OCI-LY1 (cell line): ENCODE results near the gene PHLPP1.

ENCODE experiments used
- H2AFZ ChIP-seq: fragments of 200-600 bp; sonication (generic), shearing (Covaris generic); 2 replicates; pipeline ENCODE4 v1.6.0; 2014; ENCODE audit warnings: antibody characterized with exemption, mild to moderate bottlenecking, low read length
- H3F3A ChIP-seq: fragments of 200-600 bp; sonication (generic), shearing (Covaris generic); 2 replicates; pipeline ENCODE4 v1.6.0; 2014; ENCODE audit warnings: mild to moderate bottlenecking, antibody characterized with exemption, low read length, moderate library complexity; ENCODE audit not compliant: insufficient read depth
- H3K27ac ChIP-seq: fragments of 200-600 bp; sonication (generic); 2 replicates; pipeline ENCODE4 v1.5.1; 2014; ENCODE audit warnings: low read length, mixed run types, mild to moderate bottlenecking, low read depth; ENCODE audit not compliant: poor library complexity, severe bottlenecking
- H3K27me3 ChIP-seq: fragments of 200-600 bp; sonication (generic); 2 replicates; pipeline ENCODE4 v1.6.0; 2014; ENCODE audit warnings: antibody characterized with exemption, mild to moderate bottlenecking, low read length, moderate library complexity; ENCODE audit not compliant: insufficient read depth
- H3K36me3 ChIP-seq: fragments of 200-600 bp; sonication (generic); 2 replicates; pipeline ENCODE4 v1.6.1; 2014; ENCODE audit warnings: mild to moderate bottlenecking, antibody characterized with exemption, low read length, moderate library complexity, mixed read lengths; ENCODE audit not compliant: insufficient read depth
- H3K4me1 ChIP-seq: fragments of 200-600 bp; sonication (generic); 2 replicates; pipeline ENCODE4 v1.5.1; 2014; ENCODE audit warnings: mild to moderate bottlenecking, low read length, moderate library complexity; ENCODE audit not compliant: insufficient read depth, severe bottlenecking
- H3K4me2 ChIP-seq: fragments of 200-600 bp; sonication (generic), shearing (Covaris generic); 2 replicates; pipeline ENCODE4 v1.6.1; 2014; ENCODE audit warnings: low read length
- H3K4me3 ChIP-seq: fragments of 200-600 bp; sonication (generic); 2 replicates; pipeline ENCODE4 v1.5.1; 2014; ENCODE audit warnings: low read length, low read depth, mild to moderate bottlenecking, mixed read lengths; ENCODE audit not compliant: poor library complexity, severe bottlenecking
- H3K79me2 ChIP-seq: fragments of 200-600 bp; shearing (Covaris generic); 2 replicates; pipeline ENCODE4 v1.6.1; 2016; ENCODE audit warnings: mixed run types, low read length, mixed read lengths; ENCODE audit not compliant: insufficient read depth
- H3K9ac ChIP-seq: fragments of 200-600 bp; sonication (generic), shearing (Covaris generic); 2 replicates; pipeline ENCODE4 v1.6.1; 2014; ENCODE audit warnings: mild to moderate bottlenecking, low read length, mixed read lengths
- H3K9me2 ChIP-seq: fragments of 200-600 bp; sonication (generic), shearing (Covaris generic); 2 replicates; pipeline ENCODE4 v1.6.1; 2014; ENCODE audit warnings: low read depth, mild to moderate bottlenecking, low read length, mixed read lengths
- H3K9me3 ChIP-seq: fragments of 200-600 bp; shearing (Covaris generic); 2 replicates; pipeline ENCODE4 v1.6.1; 2014; ENCODE audit warnings: low read length, mixed read lengths
- H4K20me1 ChIP-seq: fragments of 200-600 bp; sonication (generic), shearing (Covaris generic); 2 replicates; pipeline ENCODE4 v1.6.0; 2016; ENCODE audit warnings: mild to moderate bottlenecking, low read length; ENCODE audit not compliant: insufficient read depth
- EZH2 ChIP-seq: fragments of 200-600 bp; sonication (generic), shearing (Covaris generic); IDR thresholded peaks from 2 replicates; pipeline ENCODE4 v1.8.0; 2017; ENCODE audit warnings: borderline replicate concordance, mixed run types, mild to moderate bottlenecking, antibody characterized with exemption, low read length, moderate library complexity, mixed read lengths
- TF ChIP-seq, protein P1 (sequence below): fragments of 200-600 bp; sonication (generic), shearing (Covaris generic); IDR thresholded peaks from 2 replicates; pipeline ENCODE4 v1.5.1; 2017; ENCODE audit warnings: mild to moderate bottlenecking, antibody characterized with exemption, low read length, moderate library complexity, mixed read lengths

The PHLPP1 gene

DNA sequence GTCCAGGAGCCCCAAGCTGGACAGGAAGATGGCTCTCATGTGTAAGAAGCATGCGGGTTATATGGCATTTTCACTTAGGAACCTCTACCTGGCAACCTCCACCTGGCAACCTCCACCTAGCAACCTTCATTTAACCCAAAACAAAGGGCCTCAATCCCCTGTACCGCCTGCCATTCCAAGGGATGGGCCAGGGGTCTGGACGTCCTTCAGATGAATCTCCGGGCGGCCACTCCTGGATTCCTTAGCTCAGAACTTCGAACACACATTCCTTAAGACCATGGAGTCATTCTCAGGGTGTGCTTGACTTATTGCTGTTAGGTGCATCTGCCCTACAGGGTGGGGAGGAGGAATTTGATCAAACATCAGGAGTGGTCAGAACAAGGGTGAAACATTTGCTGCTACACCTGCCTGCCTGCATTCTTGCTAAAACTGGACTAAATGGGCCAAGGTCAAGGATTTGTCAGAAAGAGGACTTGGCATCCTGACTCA, 277.6 kb downstream of the PHLPP1 start:
- H3K27me3 ChIP-seq: no peaks in the 10 kb centered on the region
- H3F3A ChIP-seq: no peaks in the 10 kb centered on the region
- no peak overlapping the region for H3K27ac ChIP-seq
- no peak overlapping the region for H3K4me2 ChIP-seq
- H3K9me2 ChIP-seq: no peaks in the 10 kb centered on the region
- H4K20me1 ChIP-seq: no peaks in the 10 kb centered on the region
- no peak overlapping the region for H3K9ac ChIP-seq
- TF ChIP-seq, protein P1, sequence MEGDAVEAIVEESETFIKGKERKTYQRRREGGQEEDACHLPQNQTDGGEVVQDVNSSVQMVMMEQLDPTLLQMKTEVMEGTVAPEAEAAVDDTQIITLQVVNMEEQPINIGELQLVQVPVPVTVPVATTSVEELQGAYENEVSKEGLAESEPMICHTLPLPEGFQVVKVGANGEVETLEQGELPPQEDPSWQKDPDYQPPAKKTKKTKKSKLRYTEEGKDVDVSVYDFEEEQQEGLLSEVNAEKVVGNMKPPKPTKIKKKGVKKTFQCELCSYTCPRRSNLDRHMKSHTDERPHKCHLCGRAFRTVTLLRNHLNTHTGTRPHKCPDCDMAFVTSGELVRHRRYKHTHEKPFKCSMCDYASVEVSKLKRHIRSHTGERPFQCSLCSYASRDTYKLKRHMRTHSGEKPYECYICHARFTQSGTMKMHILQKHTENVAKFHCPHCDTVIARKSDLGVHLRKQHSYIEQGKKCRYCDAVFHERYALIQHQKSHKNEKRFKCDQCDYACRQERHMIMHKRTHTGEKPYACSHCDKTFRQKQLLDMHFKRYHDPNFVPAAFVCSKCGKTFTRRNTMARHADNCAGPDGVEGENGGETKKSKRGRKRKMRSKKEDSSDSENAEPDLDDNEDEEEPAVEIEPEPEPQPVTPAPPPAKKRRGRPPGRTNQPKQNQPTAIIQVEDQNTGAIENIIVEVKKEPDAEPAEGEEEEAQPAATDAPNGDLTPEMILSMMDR: no peak
- no peak for TF ChIP-seq EZH2
- no peaks in the 10 kb centered on the region for H3K4me1 ChIP-seq
- H3K79me2 ChIP-seq: no peaks in the 10 kb centered on the region
- no peak overlapping the region for H3K4me3 ChIP-seq
- no peaks in the 10 kb centered on the region for H3K9me3 ChIP-seq
- H2AFZ ChIP-seq: no peak overlapping the region
- H3K36me3 ChIP-seq: no peaks in the 10 kb centered on the region

DNA sequence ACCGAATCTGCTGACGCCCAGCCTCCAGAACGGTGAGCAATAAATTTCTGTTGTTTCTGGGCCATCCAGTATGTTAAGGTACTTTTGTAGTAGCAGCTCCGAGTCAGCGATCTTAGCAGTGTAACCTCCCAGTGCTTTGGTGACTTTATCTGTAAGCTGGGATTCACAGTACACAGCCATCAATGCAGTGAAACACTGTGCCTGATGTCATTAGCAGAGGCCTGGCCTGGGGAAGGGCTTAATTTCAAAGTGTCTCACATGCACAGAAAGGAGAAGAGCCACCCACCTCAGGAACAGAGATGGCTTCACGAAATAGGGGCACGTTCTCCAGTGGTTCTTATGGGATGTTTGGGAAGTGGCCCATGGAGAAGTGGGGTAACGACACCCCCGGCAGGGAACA, 281.2 kb downstream of the PHLPP1 start:
- no peaks in the 10 kb centered on the region for H3K4me1 ChIP-seq
- no peak overlapping the region for H3K4me3 ChIP-seq
- TF ChIP-seq, protein P1: no peak
- TF ChIP-seq EZH2: no peak
- no peaks in the 10 kb centered on the region for H3F3A ChIP-seq
- no peak overlapping the region for H2AFZ ChIP-seq
- no peak overlapping the region for H3K27ac ChIP-seq
- no peak overlapping the region for H3K9ac ChIP-seq
- H3K27me3 ChIP-seq: 0 out of 2 replicates have a peak, but pooled peaks cover 3% of the 10 kb centered on the region
- no peaks in the 10 kb centered on the region for H3K9me3 ChIP-seq
- H3K4me2 ChIP-seq: no peak overlapping the region
- H3K79me2 ChIP-seq: no peaks in the 10 kb centered on the region
- H4K20me1 ChIP-seq: no peaks in the 10 kb centered on the region
- no peaks in the 10 kb centered on the region for H3K9me2 ChIP-seq
- H3K36me3 ChIP-seq: no peaks in the 10 kb centered on the region

DNA sequence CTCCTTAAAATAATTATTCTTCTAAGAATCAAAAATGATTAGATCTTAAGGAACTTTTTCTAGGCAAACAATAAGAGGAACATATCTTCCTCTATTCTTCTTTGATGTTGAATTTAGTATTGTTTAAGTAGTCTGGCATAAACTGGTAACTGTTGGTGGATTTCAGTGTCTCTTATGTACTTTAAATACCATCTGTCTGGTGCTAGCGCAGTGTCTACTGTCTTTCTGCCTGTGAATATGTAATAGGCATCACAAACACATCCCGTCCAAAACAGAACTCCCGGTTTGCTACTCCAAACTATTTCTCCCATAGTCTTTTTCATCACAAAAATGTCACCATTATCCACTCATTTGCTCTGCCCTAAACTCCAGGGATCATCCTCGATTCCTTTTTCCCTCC, 281.7 kb downstream of the PHLPP1 start:
- Histone ChIP-seq H3K79me2 (no peaks in the 10 kb centered on the region), H3K27me3 (0 out of 2 replicates have a peak, but pooled peaks cover 3% of the 10 kb centered on the region), H3K4me1 (no peaks in the 10 kb centered on the region), H4K20me1 (no peaks in the 10 kb centered on the region), H3K36me3 (no peaks in the 10 kb centered on the region), H3K27ac (no peak overlapping the region), H3K9me3 (no peaks in the 10 kb centered on the region), H3K4me2 (no peak overlapping the region), H3K4me3 (no peak overlapping the region), H3K9me2 (no peaks in the 10 kb centered on the region), H2AFZ (no peak overlapping the region), H3K9ac (no peak overlapping the region), H3F3A (no peaks in the 10 kb centered on the region)
- TF ChIP-seq EZH2: no peak
- TF ChIP-seq, protein P1: no peak
